ENCODE data around the gene MBOAT1.

GRCh38 chr6:20172842-20173456, 39.3 kb downstream of the MBOAT1 start:
- TF ChIP-seq, protein P1, sequence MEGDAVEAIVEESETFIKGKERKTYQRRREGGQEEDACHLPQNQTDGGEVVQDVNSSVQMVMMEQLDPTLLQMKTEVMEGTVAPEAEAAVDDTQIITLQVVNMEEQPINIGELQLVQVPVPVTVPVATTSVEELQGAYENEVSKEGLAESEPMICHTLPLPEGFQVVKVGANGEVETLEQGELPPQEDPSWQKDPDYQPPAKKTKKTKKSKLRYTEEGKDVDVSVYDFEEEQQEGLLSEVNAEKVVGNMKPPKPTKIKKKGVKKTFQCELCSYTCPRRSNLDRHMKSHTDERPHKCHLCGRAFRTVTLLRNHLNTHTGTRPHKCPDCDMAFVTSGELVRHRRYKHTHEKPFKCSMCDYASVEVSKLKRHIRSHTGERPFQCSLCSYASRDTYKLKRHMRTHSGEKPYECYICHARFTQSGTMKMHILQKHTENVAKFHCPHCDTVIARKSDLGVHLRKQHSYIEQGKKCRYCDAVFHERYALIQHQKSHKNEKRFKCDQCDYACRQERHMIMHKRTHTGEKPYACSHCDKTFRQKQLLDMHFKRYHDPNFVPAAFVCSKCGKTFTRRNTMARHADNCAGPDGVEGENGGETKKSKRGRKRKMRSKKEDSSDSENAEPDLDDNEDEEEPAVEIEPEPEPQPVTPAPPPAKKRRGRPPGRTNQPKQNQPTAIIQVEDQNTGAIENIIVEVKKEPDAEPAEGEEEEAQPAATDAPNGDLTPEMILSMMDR (IDR thresholded peaks at IDR 0.05; ENCODE audit: insufficient read depth, low read length) = no peak
- TF ChIP-seq POLR2AphosphoS5 (IDR thresholded peaks at IDR 0.05; ENCODE audit: low read depth) (no peak), REST (IDR thresholded peaks at IDR 0.05; ENCODE audit: insufficient replicate concordance, low read depth) (no peak), SPI1 (IDR thresholded peaks at IDR 0.05; ENCODE audit: borderline replicate concordance, low read depth) (no peak)

Measured in HL-60 (cell line).